ENCODE results near the gene CRYBG3. TPM values are rescaled to one million over a fixed set of nuclear protein-coding genes. Genes with fewer than 3 reads are reported as not detected.

The CRYBG3 gene
- total and polyA plus RNA-seq, 4 donors, result 1.1 to 9.5 (median 2.5) TPM

DNA sequence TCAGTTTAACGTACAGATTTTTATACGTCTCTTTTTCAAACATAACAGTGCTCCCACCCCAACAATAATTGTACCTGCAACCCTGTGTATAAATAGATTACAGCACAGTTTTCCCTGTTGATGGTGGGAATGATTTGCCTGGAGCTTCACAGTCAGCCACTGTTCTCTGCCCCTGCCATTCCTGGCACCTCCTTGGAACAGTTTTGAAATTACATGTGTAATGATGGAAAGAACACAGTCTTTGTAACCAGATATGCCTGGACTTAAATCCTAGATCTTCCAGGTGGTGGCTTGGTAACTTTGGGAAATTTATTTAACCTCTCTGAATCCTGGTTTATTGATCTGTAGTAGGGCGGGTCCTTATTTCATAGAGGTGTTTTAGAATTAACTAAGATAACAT lies 27.0 kb downstream of the CRYBG3 start:
- Histone ChIP-seq H3K27ac (ENCODE audit: low read depth in 1 of 2, low read length in 2 of 2) (no peak overlapping the region), H3K9ac (ENCODE audit: low read depth in 1 of 2, low read length in 2 of 2) (no peak overlapping the region), H3K9me3 (ENCODE audit: control insufficient read depth in 4 of 4, low read length in 3 of 4) (no peaks in the 10 kb centered on the region), H3K27me3 (ENCODE audit: control insufficient read depth in 4 of 4, insufficient read depth in 4 of 4, low read length in 3 of 4) (no peaks in the 10 kb centered on the region), H3K4me1 (ENCODE audit: control insufficient read depth in 4 of 4, insufficient read depth in 4 of 4, low read length in 3 of 4) (no peaks in the 10 kb centered on the region), H3K36me3 (ENCODE audit: control insufficient read depth in 4 of 4, insufficient read depth in 3 of 4, low read depth in 1 of 4, low read length in 3 of 4) (no peaks in the 10 kb centered on the region), H3K4me3 (ENCODE audit: low read depth in 1 of 3, low read length in 3 of 3) (no peak overlapping the region)
- WGBS, result 90% methylated on average over 3 of the region's 3 CpGs
- TF ChIP-seq, protein P1, sequence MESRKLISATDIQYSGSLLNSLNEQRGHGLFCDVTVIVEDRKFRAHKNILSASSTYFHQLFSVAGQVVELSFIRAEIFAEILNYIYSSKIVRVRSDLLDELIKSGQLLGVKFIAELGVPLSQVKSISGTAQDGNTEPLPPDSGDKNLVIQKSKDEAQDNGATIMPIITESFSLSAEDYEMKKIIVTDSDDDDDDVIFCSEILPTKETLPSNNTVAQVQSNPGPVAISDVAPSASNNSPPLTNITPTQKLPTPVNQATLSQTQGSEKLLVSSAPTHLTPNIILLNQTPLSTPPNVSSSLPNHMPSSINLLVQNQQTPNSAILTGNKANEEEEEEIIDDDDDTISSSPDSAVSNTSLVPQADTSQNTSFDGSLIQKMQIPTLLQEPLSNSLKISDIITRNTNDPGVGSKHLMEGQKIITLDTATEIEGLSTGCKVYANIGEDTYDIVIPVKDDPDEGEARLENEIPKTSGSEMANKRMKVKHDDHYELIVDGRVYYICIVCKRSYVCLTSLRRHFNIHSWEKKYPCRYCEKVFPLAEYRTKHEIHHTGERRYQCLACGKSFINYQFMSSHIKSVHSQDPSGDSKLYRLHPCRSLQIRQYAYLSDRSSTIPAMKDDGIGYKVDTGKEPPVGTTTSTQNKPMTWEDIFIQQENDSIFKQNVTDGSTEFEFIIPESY (IDR thresholded peaks at IDR 0.05), result no peak
- TF ChIP-seq SP1 (IDR thresholded peaks at IDR 0.05) (no peak), TAF1 (conservative IDR thresholded peaks at IDR 0.05) (no peak)
- no peak for DNase-seq (ENCODE audit: low spot score)

DNA sequence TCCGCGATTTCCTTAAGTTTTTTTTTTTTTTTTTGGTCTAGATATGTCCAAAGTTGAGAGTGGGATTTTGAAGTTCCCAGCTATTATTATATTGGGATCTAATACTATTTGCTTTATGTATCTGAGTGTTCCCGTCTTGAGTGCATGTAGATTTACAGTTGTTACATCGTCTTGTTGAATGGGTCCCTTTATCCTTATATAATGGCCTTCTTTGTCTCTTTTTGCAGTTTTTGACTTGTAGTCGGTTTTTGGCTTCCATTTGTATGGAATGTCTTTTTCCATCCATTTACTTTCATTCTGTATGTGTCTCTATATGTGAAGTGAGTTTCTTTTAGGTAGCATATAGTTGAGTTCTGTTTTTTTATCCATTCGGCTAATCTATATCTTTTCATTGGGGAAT lies 35.6 kb downstream of the CRYBG3 start:
- H3K9ac ChIP-seq (ENCODE audit: low read depth in 1 of 2, low read length in 2 of 2), result no peak overlapping the region
- WGBS, result 93% methylated on average over 6 of the region's 6 CpGs
- H3K27ac ChIP-seq (ENCODE audit: low read depth in 1 of 2, low read length in 2 of 2), result no peak overlapping the region
- no peaks in the 10 kb centered on the region for H3K9me3 ChIP-seq (ENCODE audit: control insufficient read depth in 4 of 4, low read length in 3 of 4)
- no peaks in the 10 kb centered on the region for H3K4me1 ChIP-seq (ENCODE audit: control insufficient read depth in 4 of 4, insufficient read depth in 4 of 4, low read length in 3 of 4)
- no peaks in the 10 kb centered on the region for H3K27me3 ChIP-seq (ENCODE audit: control insufficient read depth in 4 of 4, insufficient read depth in 4 of 4, low read length in 3 of 4)
- no peak overlapping the region for H3K4me3 ChIP-seq (ENCODE audit: low read depth in 1 of 3, low read length in 3 of 3)
- H3K36me3 ChIP-seq (ENCODE audit: control insufficient read depth in 4 of 4, insufficient read depth in 3 of 4, low read depth in 1 of 4, low read length in 3 of 4), result no peaks in the 10 kb centered on the region
- no peak for DNase-seq (ENCODE audit: low spot score)
- TF ChIP-seq NR2F2 (IDR thresholded peaks at IDR 0.05), result no peak
- TF ChIP-seq JUND (IDR thresholded peaks at IDR 0.05), result no peak
- no peak for TF ChIP-seq RAD21 (IDR thresholded peaks at IDR 0.05)
- TF ChIP-seq FOXA2 (IDR thresholded peaks at IDR 0.05), result no peak
- TF ChIP-seq SP1 (IDR thresholded peaks at IDR 0.05), result no peak
- no peak for TF ChIP-seq EGR1 (IDR thresholded peaks at IDR 0.05; ENCODE audit: low read depth in 2 of 2)
- no peak for TF ChIP-seq FOXA1 (IDR thresholded peaks at IDR 0.05)
- TF ChIP-seq YY1 (IDR thresholded peaks at IDR 0.05), result no peak
- no peak for TF ChIP-seq HNF4G (IDR thresholded peaks at IDR 0.05)
- TF ChIP-seq HNF4A (conservative IDR thresholded peaks at IDR 0.05), result no peak
- TF ChIP-seq, protein P2, sequence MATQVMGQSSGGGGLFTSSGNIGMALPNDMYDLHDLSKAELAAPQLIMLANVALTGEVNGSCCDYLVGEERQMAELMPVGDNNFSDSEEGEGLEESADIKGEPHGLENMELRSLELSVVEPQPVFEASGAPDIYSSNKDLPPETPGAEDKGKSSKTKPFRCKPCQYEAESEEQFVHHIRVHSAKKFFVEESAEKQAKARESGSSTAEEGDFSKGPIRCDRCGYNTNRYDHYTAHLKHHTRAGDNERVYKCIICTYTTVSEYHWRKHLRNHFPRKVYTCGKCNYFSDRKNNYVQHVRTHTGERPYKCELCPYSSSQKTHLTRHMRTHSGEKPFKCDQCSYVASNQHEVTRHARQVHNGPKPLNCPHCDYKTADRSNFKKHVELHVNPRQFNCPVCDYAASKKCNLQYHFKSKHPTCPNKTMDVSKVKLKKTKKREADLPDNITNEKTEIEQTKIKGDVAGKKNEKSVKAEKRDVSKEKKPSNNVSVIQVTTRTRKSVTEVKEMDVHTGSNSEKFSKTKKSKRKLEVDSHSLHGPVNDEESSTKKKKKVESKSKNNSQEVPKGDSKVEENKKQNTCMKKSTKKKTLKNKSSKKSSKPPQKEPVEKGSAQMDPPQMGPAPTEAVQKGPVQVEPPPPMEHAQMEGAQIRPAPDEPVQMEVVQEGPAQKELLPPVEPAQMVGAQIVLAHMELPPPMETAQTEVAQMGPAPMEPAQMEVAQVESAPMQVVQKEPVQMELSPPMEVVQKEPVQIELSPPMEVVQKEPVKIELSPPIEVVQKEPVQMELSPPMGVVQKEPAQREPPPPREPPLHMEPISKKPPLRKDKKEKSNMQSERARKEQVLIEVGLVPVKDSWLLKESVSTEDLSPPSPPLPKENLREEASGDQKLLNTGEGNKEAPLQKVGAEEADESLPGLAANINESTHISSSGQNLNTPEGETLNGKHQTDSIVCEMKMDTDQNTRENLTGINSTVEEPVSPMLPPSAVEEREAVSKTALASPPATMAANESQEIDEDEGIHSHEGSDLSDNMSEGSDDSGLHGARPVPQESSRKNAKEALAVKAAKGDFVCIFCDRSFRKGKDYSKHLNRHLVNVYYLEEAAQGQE (IDR thresholded peaks at IDR 0.05), result no peak
- TF ChIP-seq, protein P3, sequence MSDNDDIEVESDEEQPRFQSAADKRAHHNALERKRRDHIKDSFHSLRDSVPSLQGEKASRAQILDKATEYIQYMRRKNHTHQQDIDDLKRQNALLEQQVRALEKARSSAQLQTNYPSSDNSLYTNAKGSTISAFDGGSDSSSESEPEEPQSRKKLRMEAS (IDR thresholded peaks at IDR 0.05), result no peak
- TF ChIP-seq RXRA (IDR thresholded peaks at IDR 0.05), result no peak

DNA sequence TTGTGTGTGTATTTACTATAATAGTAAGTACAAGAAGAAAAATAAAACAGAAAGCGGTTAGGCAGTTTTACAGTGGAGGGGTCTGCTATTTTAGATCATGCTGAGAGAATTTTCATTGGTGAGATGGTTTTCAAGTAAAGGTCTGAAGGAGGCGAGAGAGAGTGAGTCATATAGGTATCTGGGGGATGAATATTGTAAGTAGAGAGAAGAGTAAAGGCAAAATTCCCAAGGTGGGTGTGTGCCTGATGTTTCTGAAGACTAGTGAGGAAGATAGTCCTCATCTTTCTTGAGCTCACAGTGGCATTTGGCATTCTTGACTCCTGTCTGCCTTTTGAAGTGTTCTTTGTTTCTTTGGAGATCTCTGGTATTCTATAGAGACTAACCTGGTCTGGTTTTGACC lies 38.6 kb downstream of the CRYBG3 start:
- Histone ChIP-seq H3K27ac (ENCODE audit: low read depth in 1 of 2, low read length in 2 of 2) (no peak overlapping the region), H3K9me3 (ENCODE audit: control insufficient read depth in 4 of 4, low read length in 3 of 4) (no peaks in the 10 kb centered on the region), H3K27me3 (ENCODE audit: control insufficient read depth in 4 of 4, insufficient read depth in 4 of 4, low read length in 3 of 4) (no peaks in the 10 kb centered on the region), H3K36me3 (ENCODE audit: control insufficient read depth in 4 of 4, insufficient read depth in 3 of 4, low read depth in 1 of 4, low read length in 3 of 4) (no peaks in the 10 kb centered on the region), H3K4me1 (ENCODE audit: control insufficient read depth in 4 of 4, insufficient read depth in 4 of 4, low read length in 3 of 4) (no peaks in the 10 kb centered on the region), H3K9ac (ENCODE audit: low read depth in 1 of 2, low read length in 2 of 2) (no peak overlapping the region), H3K4me3 (ENCODE audit: low read depth in 1 of 3, low read length in 3 of 3) (no peak overlapping the region)
- 95% methylated on average over 2 of the region's 2 CpGs for WGBS
- TF ChIP-seq, protein P4, sequence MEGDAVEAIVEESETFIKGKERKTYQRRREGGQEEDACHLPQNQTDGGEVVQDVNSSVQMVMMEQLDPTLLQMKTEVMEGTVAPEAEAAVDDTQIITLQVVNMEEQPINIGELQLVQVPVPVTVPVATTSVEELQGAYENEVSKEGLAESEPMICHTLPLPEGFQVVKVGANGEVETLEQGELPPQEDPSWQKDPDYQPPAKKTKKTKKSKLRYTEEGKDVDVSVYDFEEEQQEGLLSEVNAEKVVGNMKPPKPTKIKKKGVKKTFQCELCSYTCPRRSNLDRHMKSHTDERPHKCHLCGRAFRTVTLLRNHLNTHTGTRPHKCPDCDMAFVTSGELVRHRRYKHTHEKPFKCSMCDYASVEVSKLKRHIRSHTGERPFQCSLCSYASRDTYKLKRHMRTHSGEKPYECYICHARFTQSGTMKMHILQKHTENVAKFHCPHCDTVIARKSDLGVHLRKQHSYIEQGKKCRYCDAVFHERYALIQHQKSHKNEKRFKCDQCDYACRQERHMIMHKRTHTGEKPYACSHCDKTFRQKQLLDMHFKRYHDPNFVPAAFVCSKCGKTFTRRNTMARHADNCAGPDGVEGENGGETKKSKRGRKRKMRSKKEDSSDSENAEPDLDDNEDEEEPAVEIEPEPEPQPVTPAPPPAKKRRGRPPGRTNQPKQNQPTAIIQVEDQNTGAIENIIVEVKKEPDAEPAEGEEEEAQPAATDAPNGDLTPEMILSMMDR (IDR thresholded peaks at IDR 0.05; ENCODE audit: low read depth, low read length, missing input control), result no peak
- no peak for TF ChIP-seq SP1 (IDR thresholded peaks at IDR 0.05)
- TF ChIP-seq, protein P3 (IDR thresholded peaks at IDR 0.05), result no peak
- DNase-seq (ENCODE audit: low spot score), result no peak
